ENCODE data around the gene RAPGEF4.
A peak's percentile ranks its signal among the peaks of the same experiment; 100 is the strongest.

Gene RAPGEF4

DNA sequence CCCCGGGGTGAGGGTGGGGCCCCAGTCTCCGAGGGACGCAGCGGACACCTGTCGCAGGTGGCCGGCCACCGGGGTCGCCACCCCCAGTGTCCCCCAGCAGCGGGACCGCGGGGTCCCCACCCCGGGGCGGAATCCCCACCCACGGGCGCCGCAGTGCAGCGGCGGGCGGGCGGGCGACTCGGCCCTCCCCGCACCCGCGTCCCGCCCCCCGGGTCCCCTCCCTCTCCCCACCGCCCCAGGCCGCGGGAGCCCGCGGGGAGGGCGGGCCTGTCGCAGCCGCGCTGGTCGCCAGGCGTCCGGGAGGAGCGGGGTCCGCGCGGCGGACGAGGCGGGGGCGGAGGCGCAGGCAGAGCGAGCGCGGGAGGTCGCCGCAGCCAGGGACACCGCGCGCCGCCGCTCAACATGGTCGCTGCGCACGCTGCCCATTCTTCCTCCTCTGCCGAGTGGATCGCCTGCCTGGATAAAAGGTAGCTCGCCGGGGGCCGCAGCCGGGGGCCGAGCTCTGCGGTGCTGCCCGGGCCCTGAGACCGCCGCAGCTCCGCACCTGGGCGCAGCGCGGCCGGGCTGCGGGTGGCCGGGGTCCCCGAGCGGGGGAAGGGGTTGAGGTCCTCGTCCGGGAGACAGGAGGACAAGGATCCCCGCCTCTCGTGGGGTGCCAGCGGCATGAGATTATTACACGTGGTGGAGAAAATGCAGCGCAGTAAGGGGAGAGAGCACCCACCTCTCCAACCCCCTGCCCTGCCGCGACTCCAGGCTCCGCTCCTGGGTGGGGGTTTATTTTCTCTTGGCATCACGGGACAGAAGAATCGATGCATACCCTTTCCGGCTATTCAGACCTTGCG is at the start of gene RAPGEF4:
TSS of gene RAPGEF4 (plus strand) at position 264 of the 842 bp plus-strand sequence. CDS start at position 403, 139 bp downstream.
- TF ChIP-seq, protein P1, sequence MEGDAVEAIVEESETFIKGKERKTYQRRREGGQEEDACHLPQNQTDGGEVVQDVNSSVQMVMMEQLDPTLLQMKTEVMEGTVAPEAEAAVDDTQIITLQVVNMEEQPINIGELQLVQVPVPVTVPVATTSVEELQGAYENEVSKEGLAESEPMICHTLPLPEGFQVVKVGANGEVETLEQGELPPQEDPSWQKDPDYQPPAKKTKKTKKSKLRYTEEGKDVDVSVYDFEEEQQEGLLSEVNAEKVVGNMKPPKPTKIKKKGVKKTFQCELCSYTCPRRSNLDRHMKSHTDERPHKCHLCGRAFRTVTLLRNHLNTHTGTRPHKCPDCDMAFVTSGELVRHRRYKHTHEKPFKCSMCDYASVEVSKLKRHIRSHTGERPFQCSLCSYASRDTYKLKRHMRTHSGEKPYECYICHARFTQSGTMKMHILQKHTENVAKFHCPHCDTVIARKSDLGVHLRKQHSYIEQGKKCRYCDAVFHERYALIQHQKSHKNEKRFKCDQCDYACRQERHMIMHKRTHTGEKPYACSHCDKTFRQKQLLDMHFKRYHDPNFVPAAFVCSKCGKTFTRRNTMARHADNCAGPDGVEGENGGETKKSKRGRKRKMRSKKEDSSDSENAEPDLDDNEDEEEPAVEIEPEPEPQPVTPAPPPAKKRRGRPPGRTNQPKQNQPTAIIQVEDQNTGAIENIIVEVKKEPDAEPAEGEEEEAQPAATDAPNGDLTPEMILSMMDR (IDR thresholded peaks at IDR 0.05; ENCODE audit: low read depth, low read length, missing control alignments), result no peak
- no peak for DNase-seq (ENCODE audit: extremely low read depth, low read depth)
- H3K4me3 ChIP-seq (replicated peaks; ENCODE audit: low read depth, low read length), result peak within 1 kb of the TSS; percentile 52

DNA sequence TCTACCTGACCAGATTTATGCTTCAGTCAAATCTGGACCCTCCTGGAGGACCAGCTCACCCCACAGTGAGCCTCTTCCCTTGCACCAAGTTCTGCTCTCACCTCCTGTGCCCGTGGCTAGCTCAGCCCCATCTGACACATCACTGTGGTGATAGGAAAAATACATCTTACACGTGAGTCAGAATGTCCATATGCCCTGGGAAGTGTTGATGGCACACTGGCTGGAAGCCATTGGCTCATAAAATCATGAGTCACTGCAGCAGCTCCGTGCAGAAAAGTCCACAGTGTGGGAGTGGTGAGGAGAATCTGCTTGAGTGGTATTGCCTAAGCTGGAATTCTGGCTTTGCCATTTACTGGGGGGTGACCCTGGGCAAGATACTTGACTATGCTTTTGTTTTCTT is 42.6 kb upstream of the RAPGEF4 start:
- TF ChIP-seq, protein P1 (IDR thresholded peaks at IDR 0.05; ENCODE audit: low read depth, low read length, missing control alignments), result no peak
- peak; percentile 99 for DNase-seq (ENCODE audit: extremely low read depth, low read depth)
- H3K4me3 ChIP-seq (replicated peaks; ENCODE audit: low read depth, low read length), result no peak overlapping the region

DNA sequence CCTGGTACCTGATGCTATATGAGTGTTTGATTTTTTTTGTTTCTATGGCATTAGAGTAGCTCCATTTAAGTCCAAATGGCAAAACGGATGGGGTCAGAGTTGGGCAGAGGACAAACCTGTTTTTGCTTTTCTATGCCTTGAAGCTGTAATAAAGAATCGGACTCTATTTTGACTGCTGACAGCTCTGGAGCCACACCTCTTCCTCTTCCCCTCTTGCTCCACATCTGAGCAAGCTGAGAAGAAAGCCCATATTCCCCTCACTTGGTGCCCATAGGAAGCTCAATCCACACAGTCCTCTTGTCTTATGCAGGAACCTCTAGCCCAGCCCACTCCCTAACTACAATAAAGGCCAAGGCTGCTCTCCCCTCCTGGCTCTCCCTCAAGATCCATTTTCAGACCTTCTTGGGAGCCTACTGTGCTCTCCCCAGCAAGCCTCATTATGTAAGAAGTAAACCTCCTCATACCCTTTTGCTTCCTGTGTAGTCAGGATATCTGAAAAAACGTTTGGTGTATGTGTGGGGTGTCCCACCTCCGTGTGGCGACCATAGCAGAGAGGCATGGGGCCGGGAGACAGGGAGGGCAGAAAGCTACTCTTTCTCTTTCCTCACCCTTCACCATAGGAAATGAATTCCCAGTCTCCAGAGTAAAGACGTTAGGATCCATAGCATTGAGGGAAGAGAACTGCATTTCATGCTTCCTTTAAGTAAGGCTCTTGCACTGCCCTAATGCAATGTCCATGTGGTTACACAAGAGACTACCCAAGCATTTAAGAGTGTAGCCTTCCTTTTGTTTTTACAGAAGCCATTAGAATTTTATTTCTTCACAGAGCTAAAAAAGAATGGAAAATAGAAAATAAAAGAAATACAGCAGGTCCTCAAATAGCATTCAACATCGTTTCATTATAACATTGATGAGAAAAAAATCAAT is 41.9 kb upstream of the RAPGEF4 start:
- TF ChIP-seq, protein P1 (IDR thresholded peaks at IDR 0.05; ENCODE audit: low read depth, low read length, missing control alignments), result no peak
- no peak overlapping the region for H3K4me3 ChIP-seq (replicated peaks; ENCODE audit: low read depth, low read length)
- peak; percentile 40 for DNase-seq (ENCODE audit: extremely low read depth, low read depth)

DNA sequence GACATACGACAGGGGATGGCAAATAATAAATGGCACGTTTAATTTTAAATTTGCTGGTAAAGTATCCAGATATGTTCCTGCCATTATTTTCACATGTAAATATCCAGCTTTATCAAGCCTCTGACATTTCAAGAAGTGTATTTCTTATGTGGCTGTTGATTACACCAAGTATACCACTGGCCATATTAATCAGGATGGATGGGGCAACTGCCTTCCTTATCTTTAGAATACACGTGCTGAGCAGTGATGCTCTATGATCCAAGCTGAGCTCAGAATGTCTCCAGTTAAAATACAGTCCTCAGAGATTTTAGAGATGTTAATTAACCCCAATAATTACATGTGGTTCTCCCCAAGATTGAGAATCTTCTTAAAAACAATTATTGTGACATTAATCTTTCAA is 38.3 kb upstream of the RAPGEF4 start:
- TF ChIP-seq, protein P1 (IDR thresholded peaks at IDR 0.05; ENCODE audit: low read depth, low read length, missing control alignments), result no peak
- DNase-seq (ENCODE audit: extremely low read depth, low read depth), result no peak
- H3K4me3 ChIP-seq (replicated peaks; ENCODE audit: low read depth, low read length), result no peak overlapping the region

DNA sequence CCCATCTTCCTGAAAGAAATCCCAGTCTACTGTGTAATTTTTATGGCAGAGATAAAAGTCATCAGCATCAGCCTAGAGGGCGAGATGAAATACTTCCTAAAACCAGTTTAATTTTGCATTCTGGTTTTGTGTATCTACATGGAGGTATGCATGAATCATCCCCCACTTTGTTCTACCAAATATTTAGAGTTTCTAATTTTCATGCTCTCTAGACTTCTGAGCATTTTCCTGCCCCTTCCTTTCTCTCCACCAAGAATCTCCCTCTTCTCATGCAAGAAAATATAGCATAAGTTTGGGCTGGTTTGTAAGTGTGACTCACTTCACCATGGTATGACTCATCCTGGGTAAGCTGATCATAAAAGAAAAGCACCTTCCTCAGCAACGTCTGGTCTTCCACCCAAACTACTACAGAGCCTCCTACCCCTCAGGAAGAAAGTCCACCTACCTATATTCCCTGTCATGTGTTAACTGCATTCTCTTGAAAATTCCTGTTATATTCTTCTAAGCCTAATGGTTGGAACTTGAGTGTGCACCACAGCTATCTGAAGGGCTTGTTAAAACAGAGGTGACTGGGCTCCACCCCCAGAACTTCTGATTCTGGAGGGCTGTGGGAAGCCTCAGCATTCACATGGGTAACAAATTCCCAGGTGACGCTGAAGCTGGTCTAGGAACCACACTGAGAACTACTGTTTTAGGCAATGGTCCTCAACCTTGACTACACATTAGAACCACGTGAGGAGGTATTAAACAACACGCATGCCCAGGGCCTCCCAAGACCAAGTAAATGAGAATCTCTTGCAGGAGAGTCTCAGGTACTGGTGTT is 37.4 kb upstream of the RAPGEF4 start:
- peak; percentile 92 for DNase-seq (ENCODE audit: extremely low read depth, low read depth)
- no peak overlapping the region for H3K4me3 ChIP-seq (replicated peaks; ENCODE audit: low read depth, low read length)
- TF ChIP-seq, protein P1 (IDR thresholded peaks at IDR 0.05; ENCODE audit: low read depth, low read length, missing control alignments), result no peak

DNA sequence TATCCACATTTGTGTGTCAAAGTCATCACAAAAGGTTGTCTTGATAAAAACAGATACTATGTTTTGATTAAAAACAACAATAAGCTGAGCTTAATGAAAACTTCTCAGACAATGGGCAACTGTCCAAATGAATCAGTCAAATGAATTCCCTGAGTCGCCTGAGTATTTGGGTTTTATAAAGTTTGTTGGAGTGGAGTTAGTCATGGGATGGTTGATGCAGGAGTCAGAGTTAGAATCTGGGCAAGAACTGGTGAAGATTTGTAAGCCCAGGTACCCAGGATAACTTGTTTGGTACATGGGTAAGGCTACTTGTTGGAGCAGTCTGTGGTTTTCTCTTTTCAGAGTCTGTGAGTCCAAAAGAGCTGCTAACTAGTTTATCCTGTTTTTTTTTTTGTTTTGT is 34.4 kb upstream of the RAPGEF4 start:
- H3K4me3 ChIP-seq (replicated peaks; ENCODE audit: low read depth, low read length), result no peak overlapping the region
- peak; percentile 38 for DNase-seq (ENCODE audit: extremely low read depth, low read depth)
- TF ChIP-seq, protein P1 (IDR thresholded peaks at IDR 0.05; ENCODE audit: low read depth, low read length, missing control alignments), result no peak

Measured in HFF-Myc (cell line).